Erythroblast (primary cell): ENCODE data around the gene SLC35F1.

ENCODE experiments used
- GATA1 ChIP-seq: IDR thresholded peaks from 2 replicates; pipeline ENCODE4 v1.6.1; 2011; ENCODE audit warnings: low read depth, mild to moderate bottlenecking, control low read depth, low read length, moderate library complexity
- POLR2A ChIP-seq: IDR thresholded peaks from 2 replicates; pipeline ENCODE4 v1.6.1; 2011; ENCODE audit warnings: mild to moderate bottlenecking, low read length

GRCh38 chr6:118165500-118165899 is 258.4 kb downstream of the SLC35F1 start:
- TF ChIP-seq POLR2A (no peak), GATA1 (no peak)
